ENCODE results near the gene APEH. TPM values are rescaled to one million over a fixed set of nuclear protein-coding genes. Genes with fewer than 3 reads are reported as not detected.

APEH gene
- total RNA-seq, 2 donors from 2014 or later = 51.8 to 52.5 TPM

- intact Hi-C loops (cut with DNase I) = no loop called here
- peak; percentile 82 for DNase-seq (ENCODE audit: low spot score)
Measured at GRCh38 chr3:49717959-49718857, 44.1 kb downstream of the APEH start.

- intact Hi-C loops (cut with DNase I) = no loop called here
- peak; percentile 85 for DNase-seq (ENCODE audit: low spot score)
Measured at GRCh38 chr3:49718858-49719213, 44.7 kb downstream of the APEH start.

- intact Hi-C loops (cut with DNase I) = no loop called here
- DNase-seq (ENCODE audit: low spot score) = peak; percentile 99
Measured at GRCh38 chr3:49719214-49719884, 45.2 kb downstream of the APEH start, which contains the start of gene AMIGO3. Gene AMIGO3, minus strand, starts transcription at chr3:49719684. Its CDS starts 219 bp downstream, at chr3:49719465.

- peak; percentile 69 for DNase-seq (ENCODE audit: low spot score)
- intact Hi-C loops (cut with DNase I) = no loop called here
Measured at GRCh38 chr3:49720855-49721595, 46.9 kb downstream of the APEH start.

- intact Hi-C loops (cut with DNase I) = no loop called here
Measured at GRCh38 chr3:49721596-49721895, 47.4 kb downstream of the APEH start.

GRCh38 chr3:49721896-49722781, 48.0 kb downstream of the APEH start:
- intact Hi-C loops (cut with DNase I) = no loop called here
- peak; percentile 78 for DNase-seq (ENCODE audit: low spot score)

More at GRCh38 chr3:49721596-49721895, 47.4 kb downstream of the APEH start:
- peak; percentile 66 for DNase-seq (ENCODE audit: low spot score)

GRCh38 chr3:49722896-49723295, 48.7 kb downstream of the APEH start:
- peak; percentile 82 for DNase-seq (ENCODE audit: low spot score)
- intact Hi-C loops (cut with DNase I) = no loop called here

- DNase-seq (ENCODE audit: low spot score) = peak; percentile 87
Measured at GRCh38 chr3:49723296-49723627, 49.1 kb downstream of the APEH start.

GRCh38 chr3:49723628-49724551, 49.7 kb downstream of the APEH start, which contains the start of gene GMPPB:
Gene GMPPB, minus strand, starts transcription at chr3:49723951. Its CDS starts 225 bp downstream, at chr3:49723726.
- intact Hi-C loops (cut with DNase I) = no loop called here

More at GRCh38 chr3:49723296-49723627, 49.1 kb downstream of the APEH start:
- intact Hi-C loops (cut with DNase I) = no loop called here

GRCh38 chr3:49724586-49724985, 50.4 kb downstream of the APEH start:
- peak; percentile 86 for DNase-seq (ENCODE audit: low spot score)
- intact Hi-C loops (cut with DNase I) = no loop called here

More at GRCh38 chr3:49723628-49724551, 49.7 kb downstream of the APEH start, which contains the start of gene GMPPB:
- DNase-seq (ENCODE audit: low spot score) = peak; percentile 100

GRCh38 chr3:49725906-49726681, 51.9 kb downstream of the APEH start:
- peak; percentile 71 for DNase-seq (ENCODE audit: low spot score)
- intact Hi-C loops (cut with DNase I) = no loop called here

GRCh38 chr3:49727154-49727923, 53.2 kb downstream of the APEH start:
- peak; percentile 60 for DNase-seq (ENCODE audit: low spot score)
- intact Hi-C loops (cut with DNase I) = no loop called here

- DNase-seq (ENCODE audit: low spot score) = peak; percentile 60
- intact Hi-C loops (cut with DNase I) = no loop called here
Measured at GRCh38 chr3:49727924-49728361, 53.8 kb downstream of the APEH start.

- intact Hi-C loops (cut with DNase I) = no loop called here
- no peak for DNase-seq (ENCODE audit: low spot score)
Measured at GRCh38 chr3:49729966-49730609, 55.9 kb downstream of the APEH start.

- no peak for DNase-seq (ENCODE audit: low spot score)
- intact Hi-C loops (cut with DNase I) = no loop called here
Measured at GRCh38 chr3:49732597-49732996, 58.4 kb downstream of the APEH start.

- DNase-seq (ENCODE audit: low spot score) = no peak
- intact Hi-C loops (cut with DNase I) = no loop called here
Measured at GRCh38 chr3:49733551-49733950, 59.4 kb downstream of the APEH start.
